ENCODE data around the gene RABGAP1L.

The RABGAP1L gene

GRCh38 chr1:174344162-174344561, 184.8 kb downstream of the RABGAP1L start:
- Histone ChIP-seq H3K36me3 (no peaks in the 10 kb centered on the region), H3K9me3 (no peaks in the 10 kb centered on the region; the same call in 1 of the 2 replicates), H3K4me1 (peaks cover 7% of the 10 kb centered on the region), H3K27me3 (no peaks in the 10 kb centered on the region), H3K4me3 (ENCODE audit: low read depth, low read length) (no peak overlapping the region)
- no peak for TF ChIP-seq CTCF (IDR thresholded peaks at IDR 0.05; ENCODE audit: low read depth, low read length)
- DNase-seq = no peak

- DNase-seq = no peak
Observed at GRCh38 chr1:174352117-174352516, 192.8 kb downstream of the RABGAP1L start.

GRCh38 chr1:174352883-174353608, 193.7 kb downstream of the RABGAP1L start:
- DNase-seq = no peak
- Histone ChIP-seq H3K9me3 (no peaks in the 10 kb centered on the region), H3K4me1 (no peaks in the 10 kb centered on the region)

More at GRCh38 chr1:174352117-174352516, 192.8 kb downstream of the RABGAP1L start:
- no peak for TF ChIP-seq CTCF (IDR thresholded peaks at IDR 0.05; ENCODE audit: low read depth, low read length)
- Histone ChIP-seq H3K36me3 (no peaks in the 10 kb centered on the region), H3K9me3 (no peaks in the 10 kb centered on the region), H3K4me3 (ENCODE audit: low read depth, low read length) (no peak overlapping the region), H3K27me3 (no peaks in the 10 kb centered on the region), H3K4me1 (no peaks in the 10 kb centered on the region)

GRCh38 chr1:174358344-174358743, 199.0 kb downstream of the RABGAP1L start:
- Histone ChIP-seq H3K27me3 (no peaks in the 10 kb centered on the region), H3K4me1 (peaks cover 12% of the 10 kb centered on the region), H3K4me3 (ENCODE audit: low read depth, low read length) (no peak overlapping the region), H3K36me3 (no peaks in the 10 kb centered on the region), H3K9me3 (no peaks in the 10 kb centered on the region)
- peak; percentile 49 for DNase-seq
- no peak for TF ChIP-seq CTCF (IDR thresholded peaks at IDR 0.05; ENCODE audit: low read depth, low read length)

More at GRCh38 chr1:174352883-174353608, 193.7 kb downstream of the RABGAP1L start:
- Histone ChIP-seq H3K27me3 (no peaks in the 10 kb centered on the region), H3K36me3 (no peaks in the 10 kb centered on the region), H3K4me3 (ENCODE audit: low read depth, low read length) (no peak overlapping the region)
- no peak for TF ChIP-seq CTCF (IDR thresholded peaks at IDR 0.05; ENCODE audit: low read depth, low read length)

- Histone ChIP-seq H3K27me3 (no peaks in the 10 kb centered on the region), H3K4me1 (peaks cover 12% of the 10 kb centered on the region), H3K36me3 (no peaks in the 10 kb centered on the region), H3K9me3 (no peaks in the 10 kb centered on the region), H3K4me3 (ENCODE audit: low read depth, low read length) (no peak overlapping the region)
- DNase-seq = peak; percentile 49
- peak; percentile 33 for TF ChIP-seq CTCF (IDR thresholded peaks at IDR 0.05; ENCODE audit: low read depth, low read length)
Observed at GRCh38 chr1:174358786-174359453, 199.6 kb downstream of the RABGAP1L start.

GRCh38 chr1:174359454-174359805, 200.1 kb downstream of the RABGAP1L start:
- H3K9me3 ChIP-seq = no peaks in the 10 kb centered on the region
- no peak overlapping the region for H3K4me3 ChIP-seq (ENCODE audit: low read depth, low read length)
- TF ChIP-seq CTCF (IDR thresholded peaks at IDR 0.05; ENCODE audit: low read depth, low read length) = no peak
- DNase-seq = no peak
- H3K27me3 ChIP-seq = no peaks in the 10 kb centered on the region
- H3K4me1 ChIP-seq = peaks cover 12% of the 10 kb centered on the region
- no peaks in the 10 kb centered on the region for H3K36me3 ChIP-seq

All from BE2C (cell line).